ENCODE data around the gene ZC2HC1B. TPM values are rescaled to one million over a fixed set of nuclear protein-coding genes. Genes with fewer than 3 reads are reported as not detected.

The ZC2HC1B gene
- total and polyA plus RNA-seq, 10 of the 15 experiments (the other 5 are each of a cell fraction or from before 2014, with no cell fraction given) = 0.09 to 0.36 (median 0.31) TPM; not detected in 5

DNA sequence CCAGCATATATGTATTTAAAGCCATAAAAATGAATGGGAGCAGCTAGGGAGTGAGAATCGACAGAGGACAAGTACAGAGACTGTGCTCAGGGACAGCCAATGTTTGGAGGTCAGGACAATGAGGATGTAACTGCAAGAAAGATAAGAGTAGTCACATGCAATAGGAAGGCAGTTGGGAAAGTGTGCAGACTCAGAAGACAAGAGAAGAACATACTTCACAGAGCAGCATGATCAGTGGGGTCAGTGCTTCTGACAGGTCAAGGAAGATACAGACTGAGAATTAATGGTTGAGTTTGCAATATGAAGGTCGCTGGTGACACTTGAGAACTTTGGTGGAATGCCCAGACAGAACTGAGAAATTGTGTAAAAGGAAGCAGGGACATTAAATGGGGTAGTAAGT, 118.7 kb downstream of the ZC2HC1B start:
- no peak for ATAC-seq
- Histone ChIP-seq H3K4me2 (ENCODE audit: control insufficient read depth, insufficient read depth) (no peak overlapping the region), H3K4me3 (no peak overlapping the region), H3K27me3 (replicated peaks in 1 of 2; ENCODE audit: control insufficient read depth in 2 of 2, insufficient read depth in 2 of 2, low read length in 1 of 2) (no peaks in the 10 kb centered on the region), H3K9ac (ENCODE audit: control insufficient read depth, insufficient read depth, low read length) (no peak overlapping the region), H2AFZ (ENCODE audit: control insufficient read depth, low read depth, low read length) (no peak overlapping the region), H3K27ac (ENCODE audit: control insufficient read depth, insufficient read depth) (no peak overlapping the region), H3K79me2 (ENCODE audit: control insufficient read depth, insufficient read depth, low read length) (no peaks in the 10 kb centered on the region), H3K9me3 (replicated peaks; ENCODE audit: control insufficient read depth, insufficient read depth, low read length) (no peaks in the 10 kb centered on the region), H3K36me3 (ENCODE audit: control insufficient read depth in 2 of 2, insufficient read depth in 2 of 2, low read length in 1 of 2) (no peaks in the 10 kb centered on the region), H4K20me1 (ENCODE audit: control insufficient read depth, insufficient read depth) (no peaks in the 10 kb centered on the region), H3K4me1 (ENCODE audit: control insufficient read depth, insufficient read depth, low read length) (no peaks in the 10 kb centered on the region)
- no peak for TF ChIP-seq POLR2A (IDR thresholded peaks at IDR 0.05; ENCODE audit: low read depth, low read length)
- DNase-seq (ENCODE audit: low read depth, low spot score) = no peak
- ChIA-PET CTCF (interaction anchor here (2.1 kb wide), 1 partner anchor 43 kb away, joined by 7 read pairs; no protein-coding TSS in a partner anchor), SMC1A (ENCODE audit: uncharacterized antibody, unreplicated experiment) (interaction anchor here (0.8 to 1.1 kb wide), 4 partner anchors 8 to 43 kb away, joined by 3 read pairs; no protein-coding TSS in a partner anchor), POLR2A (no interaction called here), RAD21 (ENCODE audit: unreplicated experiment) (no interaction called here)
- WGBS (ENCODE audit: insufficient coverage, insufficient replicate concordance, low lambda C conversion rate, missing lambda C conversion rate) = 19% methylated on average over 2 of the region's 2 CpGs
- intact Hi-C loops (cut with micrococcal nuclease; ENCODE audit: unreplicated experiment) (no loop called here), in situ Hi-C loops (cut with MboI) (no loop called here)
- no TSS peak for BruUV-seq (replicated peaks)
- FAIRE-seq = no peak

DNA sequence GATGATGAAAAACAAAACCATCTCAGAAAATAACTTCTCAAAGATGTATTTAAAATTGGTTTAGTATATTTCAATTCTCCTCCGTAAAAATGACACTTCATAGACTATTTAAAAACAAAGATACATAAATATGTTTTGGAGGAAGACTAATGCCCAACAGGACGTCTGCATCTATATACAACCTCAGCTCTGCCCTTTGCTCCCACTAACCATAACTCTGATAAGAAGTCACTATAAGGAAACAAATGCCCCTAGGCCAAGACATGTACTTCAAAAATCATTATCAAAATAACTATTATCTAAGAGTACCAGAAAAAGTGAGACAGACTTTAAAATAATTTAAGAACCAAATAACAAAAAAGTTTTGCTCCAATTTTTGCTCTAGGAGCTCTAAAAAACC, 120.4 kb downstream of the ZC2HC1B start:
- no TSS peak for BruUV-seq (replicated peaks)
- intact Hi-C loops (cut with micrococcal nuclease; ENCODE audit: unreplicated experiment) (no loop called here), in situ Hi-C loops (cut with MboI) (no loop called here)
- Histone ChIP-seq H3K27ac (ENCODE audit: control insufficient read depth, insufficient read depth) (no peak overlapping the region), H3K27me3 (replicated peaks in 1 of 2; ENCODE audit: control insufficient read depth in 2 of 2, insufficient read depth in 2 of 2, low read length in 1 of 2) (no peaks in the 10 kb centered on the region), H3K4me2 (ENCODE audit: control insufficient read depth, insufficient read depth) (no peak overlapping the region), H2AFZ (ENCODE audit: control insufficient read depth, low read depth, low read length) (no peak overlapping the region), H3K36me3 (ENCODE audit: control insufficient read depth in 2 of 2, insufficient read depth in 2 of 2, low read length in 1 of 2) (no peaks in the 10 kb centered on the region), H4K20me1 (ENCODE audit: control insufficient read depth, insufficient read depth) (no peaks in the 10 kb centered on the region), H3K9ac (ENCODE audit: control insufficient read depth, insufficient read depth, low read length) (no peak overlapping the region), H3K4me3 (no peak overlapping the region), H3K79me2 (ENCODE audit: control insufficient read depth, insufficient read depth, low read length) (no peaks in the 10 kb centered on the region), H3K9me3 (replicated peaks; ENCODE audit: control insufficient read depth, insufficient read depth, low read length) (no peaks in the 10 kb centered on the region), H3K4me1 (ENCODE audit: control insufficient read depth, insufficient read depth, low read length) (no peaks in the 10 kb centered on the region)
- SMC1A ChIA-PET (ENCODE audit: uncharacterized antibody, unreplicated experiment) = interaction anchor here (1.4 kb wide), 1 partner anchor 41 kb away, joined by 4 read pairs; no protein-coding TSS in a partner anchor
- RAD21 ChIA-PET (ENCODE audit: unreplicated experiment) = no interaction called here
- FAIRE-seq (no peak), DNase-seq (ENCODE audit: low read depth, low spot score) (no peak), ATAC-seq (no peak)
- 62% methylated on average over 2 of the region's 2 CpGs for WGBS (ENCODE audit: insufficient coverage, insufficient replicate concordance, low lambda C conversion rate, missing lambda C conversion rate)
- CTCF ChIA-PET = no interaction called here
- POLR2A ChIA-PET = no interaction called here
- TF ChIP-seq, protein P1, sequence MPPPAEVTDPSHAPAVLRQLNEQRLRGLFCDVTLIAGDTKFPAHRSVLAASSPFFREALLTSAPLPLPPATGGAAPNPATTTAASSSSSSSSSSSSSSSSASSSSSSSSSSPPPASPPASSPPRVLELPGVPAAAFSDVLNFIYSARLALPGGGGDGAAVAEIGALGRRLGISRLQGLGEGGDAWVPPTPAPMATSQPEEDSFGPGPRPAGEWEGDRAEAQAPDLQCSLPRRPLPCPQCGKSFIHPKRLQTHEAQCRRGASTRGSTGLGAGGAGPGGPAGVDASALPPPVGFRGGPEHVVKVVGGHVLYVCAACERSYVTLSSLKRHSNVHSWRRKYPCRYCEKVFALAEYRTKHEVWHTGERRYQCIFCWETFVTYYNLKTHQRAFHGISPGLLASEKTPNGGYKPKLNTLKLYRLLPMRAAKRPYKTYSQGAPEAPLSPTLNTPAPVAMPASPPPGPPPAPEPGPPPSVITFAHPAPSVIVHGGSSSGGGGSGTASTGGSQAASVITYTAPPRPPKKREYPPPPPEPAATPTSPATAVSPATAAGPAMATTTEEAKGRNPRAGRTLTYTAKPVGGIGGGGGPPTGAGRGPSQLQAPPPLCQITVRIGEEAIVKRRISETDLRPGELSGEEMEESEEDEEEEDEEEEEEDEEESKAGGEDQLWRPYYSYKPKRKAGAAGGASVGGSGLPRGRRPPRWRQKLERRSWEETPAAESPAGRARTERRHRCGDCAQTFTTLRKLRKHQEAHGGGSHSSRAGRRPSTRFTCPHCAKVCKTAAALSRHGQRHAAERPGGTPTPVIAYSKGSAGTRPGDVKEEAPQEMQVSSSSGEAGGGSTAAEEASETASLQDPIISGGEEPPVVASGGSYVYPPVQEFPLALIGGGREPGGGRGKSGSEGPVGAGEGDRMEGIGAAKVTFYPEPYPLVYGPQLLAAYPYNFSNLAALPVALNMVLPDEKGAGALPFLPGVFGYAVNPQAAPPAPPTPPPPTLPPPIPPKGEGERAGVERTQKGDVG (CRISPR knock-in tag; IDR thresholded peaks at IDR 0.05) = no peak
- TF ChIP-seq RELA (IDR thresholded peaks at IDR 0.05; ENCODE audit: borderline replicate concordance, partially characterized antibody) (no peak), TCF3 (IDR thresholded peaks at IDR 0.05; ENCODE audit: borderline replicate concordance, insufficient read depth, low read depth, low read length) (no peak), GABPA (IDR thresholded peaks at IDR 0.05; ENCODE audit: low read depth) (no peak), ZNF24 (IDR thresholded peaks at IDR 0.05) (no peak), KAT2A (conservative IDR thresholded peaks at IDR 0.05; ENCODE audit: control insufficient read depth, low read depth, low read length) (no peak), SIN3A (IDR thresholded peaks at IDR 0.05; ENCODE audit: low read depth, low read length) (no peak), SMAD5 (IDR thresholded peaks at IDR 0.05; ENCODE audit: low read depth) (no peak)
